ENCODE results near the gene SPECC1L. TPM values are rescaled to one million over a fixed set of nuclear protein-coding genes. Genes with fewer than 3 reads are reported as not detected.

The SPECC1L gene
- total and polyA plus RNA-seq, 2 of the 8 experiments (the other 6 are each of a cell fraction or from before 2014, with no cell fraction given), result 15.7 to 61.6 TPM

DNA sequence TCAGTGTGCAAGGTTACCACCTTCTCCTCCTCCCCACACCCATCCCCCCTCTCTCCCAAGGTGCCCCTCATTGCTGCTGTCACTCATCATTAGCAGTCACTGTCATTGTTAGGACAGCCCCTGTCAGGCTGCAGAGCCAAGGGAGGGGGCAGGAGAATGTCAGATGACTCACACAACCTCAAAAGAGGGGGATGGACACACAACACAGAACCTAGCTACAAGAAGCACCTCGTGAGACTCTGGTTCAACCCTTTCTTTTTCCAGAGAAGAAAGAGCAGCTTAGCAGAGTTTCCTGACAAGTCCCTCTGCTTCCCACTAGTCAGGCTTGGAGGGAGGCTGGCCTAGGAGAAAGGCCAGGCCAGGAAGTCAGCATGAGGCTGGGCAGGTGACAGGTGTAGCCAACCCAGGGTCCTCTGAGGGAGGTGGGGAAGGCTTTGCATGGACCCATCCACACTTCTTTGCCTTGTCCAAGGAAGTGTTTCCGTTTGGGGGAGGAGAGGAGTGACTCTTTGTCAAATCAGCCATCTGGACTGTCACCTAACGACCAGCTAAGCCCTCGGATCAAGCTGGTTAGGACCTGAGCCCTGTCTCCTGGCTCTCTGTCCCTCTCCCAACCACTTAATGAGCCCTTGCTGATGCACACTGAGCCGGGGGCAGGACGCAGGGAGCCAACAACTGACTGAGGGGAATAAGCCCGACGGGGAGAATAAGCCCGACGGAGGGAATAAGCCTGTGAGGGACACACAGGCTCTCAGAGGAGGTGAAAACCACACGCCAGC is 175.0 kb downstream of the SPECC1L start (continued):
- TF ChIP-seq, protein P1, sequence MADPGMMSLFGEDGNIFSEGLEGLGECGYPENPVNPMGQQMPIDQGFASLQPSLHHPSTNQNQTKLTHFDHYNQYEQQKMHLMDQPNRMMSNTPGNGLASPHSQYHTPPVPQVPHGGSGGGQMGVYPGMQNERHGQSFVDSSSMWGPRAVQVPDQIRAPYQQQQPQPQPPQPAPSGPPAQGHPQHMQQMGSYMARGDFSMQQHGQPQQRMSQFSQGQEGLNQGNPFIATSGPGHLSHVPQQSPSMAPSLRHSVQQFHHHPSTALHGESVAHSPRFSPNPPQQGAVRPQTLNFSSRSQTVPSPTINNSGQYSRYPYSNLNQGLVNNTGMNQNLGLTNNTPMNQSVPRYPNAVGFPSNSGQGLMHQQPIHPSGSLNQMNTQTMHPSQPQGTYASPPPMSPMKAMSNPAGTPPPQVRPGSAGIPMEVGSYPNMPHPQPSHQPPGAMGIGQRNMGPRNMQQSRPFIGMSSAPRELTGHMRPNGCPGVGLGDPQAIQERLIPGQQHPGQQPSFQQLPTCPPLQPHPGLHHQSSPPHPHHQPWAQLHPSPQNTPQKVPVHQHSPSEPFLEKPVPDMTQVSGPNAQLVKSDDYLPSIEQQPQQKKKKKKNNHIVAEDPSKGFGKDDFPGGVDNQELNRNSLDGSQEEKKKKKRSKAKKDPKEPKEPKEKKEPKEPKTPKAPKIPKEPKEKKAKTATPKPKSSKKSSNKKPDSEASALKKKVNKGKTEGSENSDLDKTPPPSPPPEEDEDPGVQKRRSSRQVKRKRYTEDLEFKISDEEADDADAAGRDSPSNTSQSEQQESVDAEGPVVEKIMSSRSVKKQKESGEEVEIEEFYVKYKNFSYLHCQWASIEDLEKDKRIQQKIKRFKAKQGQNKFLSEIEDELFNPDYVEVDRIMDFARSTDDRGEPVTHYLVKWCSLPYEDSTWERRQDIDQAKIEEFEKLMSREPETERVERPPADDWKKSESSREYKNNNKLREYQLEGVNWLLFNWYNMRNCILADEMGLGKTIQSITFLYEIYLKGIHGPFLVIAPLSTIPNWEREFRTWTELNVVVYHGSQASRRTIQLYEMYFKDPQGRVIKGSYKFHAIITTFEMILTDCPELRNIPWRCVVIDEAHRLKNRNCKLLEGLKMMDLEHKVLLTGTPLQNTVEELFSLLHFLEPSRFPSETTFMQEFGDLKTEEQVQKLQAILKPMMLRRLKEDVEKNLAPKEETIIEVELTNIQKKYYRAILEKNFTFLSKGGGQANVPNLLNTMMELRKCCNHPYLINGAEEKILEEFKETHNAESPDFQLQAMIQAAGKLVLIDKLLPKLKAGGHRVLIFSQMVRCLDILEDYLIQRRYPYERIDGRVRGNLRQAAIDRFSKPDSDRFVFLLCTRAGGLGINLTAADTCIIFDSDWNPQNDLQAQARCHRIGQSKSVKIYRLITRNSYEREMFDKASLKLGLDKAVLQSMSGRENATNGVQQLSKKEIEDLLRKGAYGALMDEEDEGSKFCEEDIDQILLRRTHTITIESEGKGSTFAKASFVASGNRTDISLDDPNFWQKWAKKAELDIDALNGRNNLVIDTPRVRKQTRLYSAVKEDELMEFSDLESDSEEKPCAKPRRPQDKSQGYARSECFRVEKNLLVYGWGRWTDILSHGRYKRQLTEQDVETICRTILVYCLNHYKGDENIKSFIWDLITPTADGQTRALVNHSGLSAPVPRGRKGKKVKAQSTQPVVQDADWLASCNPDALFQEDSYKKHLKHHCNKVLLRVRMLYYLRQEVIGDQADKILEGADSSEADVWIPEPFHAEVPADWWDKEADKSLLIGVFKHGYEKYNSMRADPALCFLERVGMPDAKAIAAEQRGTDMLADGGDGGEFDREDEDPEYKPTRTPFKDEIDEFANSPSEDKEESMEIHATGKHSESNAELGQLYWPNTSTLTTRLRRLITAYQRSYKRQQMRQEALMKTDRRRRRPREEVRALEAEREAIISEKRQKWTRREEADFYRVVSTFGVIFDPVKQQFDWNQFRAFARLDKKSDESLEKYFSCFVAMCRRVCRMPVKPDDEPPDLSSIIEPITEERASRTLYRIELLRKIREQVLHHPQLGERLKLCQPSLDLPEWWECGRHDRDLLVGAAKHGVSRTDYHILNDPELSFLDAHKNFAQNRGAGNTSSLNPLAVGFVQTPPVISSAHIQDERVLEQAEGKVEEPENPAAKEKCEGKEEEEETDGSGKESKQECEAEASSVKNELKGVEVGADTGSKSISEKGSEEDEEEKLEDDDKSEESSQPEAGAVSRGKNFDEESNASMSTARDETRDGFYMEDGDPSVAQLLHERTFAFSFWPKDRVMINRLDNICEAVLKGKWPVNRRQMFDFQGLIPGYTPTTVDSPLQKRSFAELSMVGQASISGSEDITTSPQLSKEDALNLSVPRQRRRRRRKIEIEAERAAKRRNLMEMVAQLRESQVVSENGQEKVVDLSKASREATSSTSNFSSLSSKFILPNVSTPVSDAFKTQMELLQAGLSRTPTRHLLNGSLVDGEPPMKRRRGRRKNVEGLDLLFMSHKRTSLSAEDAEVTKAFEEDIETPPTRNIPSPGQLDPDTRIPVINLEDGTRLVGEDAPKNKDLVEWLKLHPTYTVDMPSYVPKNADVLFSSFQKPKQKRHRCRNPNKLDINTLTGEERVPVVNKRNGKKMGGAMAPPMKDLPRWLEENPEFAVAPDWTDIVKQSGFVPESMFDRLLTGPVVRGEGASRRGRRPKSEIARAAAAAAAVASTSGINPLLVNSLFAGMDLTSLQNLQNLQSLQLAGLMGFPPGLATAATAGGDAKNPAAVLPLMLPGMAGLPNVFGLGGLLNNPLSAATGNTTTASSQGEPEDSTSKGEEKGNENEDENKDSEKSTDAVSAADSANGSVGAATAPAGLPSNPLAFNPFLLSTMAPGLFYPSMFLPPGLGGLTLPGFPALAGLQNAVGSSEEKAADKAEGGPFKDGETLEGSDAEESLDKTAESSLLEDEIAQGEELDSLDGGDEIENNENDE (IDR thresholded peaks at IDR 0.05; ENCODE audit: insufficient replicate concordance, low read length), result no peak
- TF ChIP-seq EZH2 (IDR thresholded peaks at IDR 0.05; ENCODE audit: low read depth, low read length, severe bottlenecking), result no peak
- no peak for TF ChIP-seq SP2 (IDR thresholded peaks at IDR 0.05; ENCODE audit: low read length)
